SH-SY5Y (cell line): ENCODE data around the gene RAP1GAP.

Source experiments
- GATA2 ChIP-seq: IDR thresholded peaks from 2 replicates; pipeline ENCODE4 v1.6.1; 2011; ENCODE audit warnings: mild to moderate bottlenecking, low read depth, low read length
- GATA3 ChIP-seq: IDR thresholded peaks from 2 replicates; pipeline ENCODE4 v1.6.1; 2011; ENCODE audit warnings: low read depth, mild to moderate bottlenecking, low read length, moderate library complexity

Gene RAP1GAP

DNA sequence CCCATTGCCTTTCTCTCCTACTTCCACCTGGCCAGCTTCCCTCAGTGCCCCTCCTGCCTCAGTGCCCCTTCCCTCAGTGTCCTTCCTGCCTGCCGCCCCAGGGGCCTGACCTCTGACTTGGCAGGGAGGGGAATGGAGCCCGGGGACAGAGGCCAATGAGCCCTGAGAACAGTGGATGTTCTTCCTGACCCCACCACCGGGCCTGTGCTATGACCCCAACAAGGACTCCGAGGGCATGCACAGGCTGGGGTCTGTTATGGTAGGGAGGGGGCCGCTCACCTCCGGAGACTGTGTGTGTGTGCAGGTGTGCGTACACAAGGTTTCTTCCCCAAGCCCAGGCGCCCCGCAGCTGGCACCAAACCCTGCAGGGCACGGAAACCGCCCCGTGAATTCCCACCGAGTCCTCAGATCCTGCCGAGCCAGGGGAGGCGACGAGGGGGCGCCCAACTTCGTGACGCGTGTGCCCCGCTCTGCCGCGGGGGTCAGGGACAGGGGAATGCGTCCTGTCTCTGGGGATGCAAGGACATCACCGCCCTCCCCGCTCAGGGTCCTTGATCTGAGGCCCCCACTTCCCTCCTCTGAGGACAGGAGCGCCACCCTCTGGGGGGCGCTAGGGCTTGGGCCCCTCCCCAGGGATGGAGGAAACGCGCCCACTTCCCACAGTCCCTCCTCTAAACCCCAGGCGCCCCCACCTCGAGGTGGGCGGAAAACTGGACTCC is 766 bp downstream of the RAP1GAP start:
- TF ChIP-seq GATA3 (no peak), GATA2 (no peak)

DNA sequence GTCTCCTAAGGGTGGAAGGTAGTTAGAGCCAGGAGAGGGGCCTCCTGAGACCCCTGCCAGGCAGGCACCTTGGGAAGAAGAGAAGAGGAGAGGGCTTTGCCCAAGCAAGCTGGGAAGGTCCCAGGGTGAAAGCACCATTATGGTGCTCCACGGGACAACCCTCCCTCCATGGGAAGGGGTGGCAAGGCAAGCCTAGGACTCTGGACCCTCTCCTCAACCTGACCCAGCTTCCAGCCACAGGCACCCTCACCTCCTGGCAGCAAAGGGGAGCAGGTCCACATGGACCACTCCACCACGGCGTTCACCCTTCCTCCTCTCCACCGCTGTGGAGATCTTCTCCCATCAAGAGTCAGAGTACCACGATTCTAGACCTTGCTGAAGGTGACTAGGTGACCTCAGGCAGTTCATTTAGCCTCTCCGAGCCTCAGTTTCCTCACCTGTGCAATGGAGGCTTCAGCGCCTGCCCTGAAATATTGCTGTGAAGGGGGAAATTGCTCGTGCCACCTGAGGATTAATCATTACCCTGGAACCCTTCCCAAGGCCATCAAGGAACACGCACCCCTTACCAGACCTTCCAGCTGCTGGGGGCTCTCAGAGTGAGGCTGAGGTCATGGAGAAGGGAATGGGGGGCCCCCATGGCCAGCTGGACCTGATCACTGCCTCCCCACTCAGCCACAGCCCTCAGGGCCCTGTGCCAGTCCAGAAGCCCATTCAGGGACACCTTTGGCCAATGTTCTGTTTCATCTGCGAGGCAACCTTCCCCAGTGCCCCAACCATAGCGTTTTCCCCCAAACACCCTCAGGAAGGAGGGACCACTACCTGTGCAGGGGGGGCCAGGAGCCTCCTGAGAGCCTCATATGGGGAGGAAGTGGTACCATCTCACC is 1.6 kb downstream of the RAP1GAP start:
- TF ChIP-seq GATA3 (no peak), GATA2 (no peak)

GRCh38 chr1:21666576-21667320 is 2.4 kb downstream of the RAP1GAP start:
- TF ChIP-seq GATA3 = no peak
- TF ChIP-seq GATA2 = no peak

GRCh38 chr1:21665711-21666575 is 3.2 kb downstream of the RAP1GAP start:
- no peak for TF ChIP-seq GATA2
- no peak for TF ChIP-seq GATA3

DNA sequence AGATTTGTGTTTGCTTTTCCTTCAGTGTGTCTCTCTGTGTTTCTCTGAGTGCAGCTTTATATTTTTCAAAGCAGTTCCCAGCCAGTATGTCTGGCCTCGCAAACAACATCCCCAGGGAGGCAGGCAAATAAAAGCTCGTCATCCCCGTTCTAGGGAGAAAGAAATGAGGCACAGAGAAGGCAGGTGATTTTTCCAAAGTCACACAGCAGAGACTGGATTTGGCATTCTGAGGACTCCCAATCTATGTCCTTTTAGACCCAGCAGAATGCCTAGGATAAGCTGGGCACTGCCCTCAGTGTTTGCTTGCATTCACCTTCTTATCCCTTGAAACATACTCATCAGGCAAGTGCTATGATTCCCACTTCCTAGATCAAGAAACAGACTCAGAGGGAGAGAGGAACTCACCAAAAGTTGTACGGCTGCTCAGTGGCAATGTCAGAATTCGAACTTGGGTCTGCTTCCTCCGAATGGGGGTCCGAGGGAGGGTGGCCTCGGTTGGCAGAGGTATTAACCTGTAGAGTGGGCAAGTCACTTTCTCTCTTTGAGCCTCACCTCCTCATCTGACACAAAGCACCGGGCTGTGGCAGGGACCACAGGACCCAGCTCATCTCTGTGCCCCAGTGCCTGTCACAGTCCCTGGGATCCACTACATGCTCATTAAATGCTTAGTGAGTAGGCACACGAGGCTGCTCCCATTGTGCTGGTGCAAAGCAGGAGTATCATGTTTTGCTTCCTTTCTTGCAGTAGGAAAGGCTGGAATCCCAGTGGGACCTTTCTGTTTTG is 4.2 kb downstream of the RAP1GAP start:
- TF ChIP-seq GATA2 (no peak), GATA3 (no peak)

DNA sequence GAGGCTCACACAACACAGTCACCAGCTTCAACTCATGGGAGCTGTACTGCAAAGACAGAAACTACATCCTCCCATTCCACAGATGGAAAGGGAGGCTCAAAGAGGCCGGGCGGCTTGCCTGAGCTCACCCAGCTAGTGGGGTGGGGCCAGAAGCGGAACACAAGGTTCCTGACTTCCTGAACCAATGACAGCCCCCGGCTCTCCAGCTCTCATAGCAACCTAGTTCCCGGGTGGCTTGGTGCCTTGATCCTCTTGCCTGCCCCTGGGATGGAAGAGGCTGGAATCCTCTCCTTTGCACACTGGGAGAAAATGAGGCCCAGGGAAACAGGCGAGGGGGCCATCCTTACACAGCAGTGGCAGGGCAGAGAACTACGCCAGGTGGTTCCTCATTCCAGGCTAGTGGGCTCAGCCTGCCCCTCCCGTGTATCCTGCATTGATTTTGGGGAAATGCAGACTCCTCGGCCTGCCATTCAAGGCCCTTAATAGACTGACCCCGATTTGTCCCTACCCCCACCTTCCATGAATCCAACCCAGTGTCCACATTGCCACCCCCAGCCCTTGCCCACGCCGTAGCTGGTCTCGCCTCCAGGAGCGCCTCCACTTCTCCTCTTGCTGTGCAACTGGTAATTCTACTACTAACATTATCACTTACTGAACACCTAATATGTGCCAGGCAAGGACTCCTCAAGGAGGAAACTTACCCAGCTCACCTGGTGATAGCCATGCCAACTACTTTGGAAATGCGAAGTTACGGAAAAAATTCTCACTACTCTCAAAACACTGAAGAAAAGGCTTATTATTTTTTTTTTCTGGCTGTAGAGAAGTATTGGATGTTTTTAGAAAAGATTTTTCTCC is 5.0 kb downstream of the RAP1GAP start:
- TF ChIP-seq GATA3 (no peak), GATA2 (no peak)

DNA sequence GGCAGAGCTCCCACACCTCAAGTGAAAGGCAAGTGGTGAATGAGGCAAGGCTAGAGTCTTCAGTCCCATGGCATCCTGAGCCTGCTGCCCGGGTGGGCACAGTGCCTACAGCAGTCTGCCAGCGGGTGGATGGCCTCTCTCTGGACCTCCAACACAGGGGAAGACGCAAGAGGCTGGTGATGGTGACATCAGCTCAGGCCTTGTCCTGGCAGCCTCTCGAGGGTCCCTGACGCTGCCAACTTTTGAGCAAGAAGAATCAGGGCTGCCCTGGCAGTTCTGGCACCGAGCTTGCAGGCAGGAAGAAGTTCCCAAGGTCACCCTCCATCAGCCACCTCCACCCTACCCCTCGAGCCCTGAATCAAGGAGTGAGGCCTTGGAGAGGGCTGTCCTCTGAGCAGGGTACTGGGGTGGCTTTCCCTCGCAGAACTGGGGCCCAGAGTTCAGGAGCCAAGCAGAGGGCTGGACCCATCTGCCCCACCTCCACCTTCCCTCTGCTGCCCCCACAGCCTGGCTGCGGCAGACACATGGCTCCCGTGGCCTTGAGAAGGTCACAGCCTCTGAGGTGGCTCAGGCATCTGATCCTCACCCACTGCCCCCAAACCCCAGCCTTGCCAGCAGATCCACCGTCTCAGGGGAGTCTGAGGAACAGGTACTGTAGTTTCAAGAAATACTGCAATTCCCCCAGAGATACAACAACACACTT is 5.8 kb downstream of the RAP1GAP start:
- TF ChIP-seq GATA3 (no peak), GATA2 (no peak)

DNA sequence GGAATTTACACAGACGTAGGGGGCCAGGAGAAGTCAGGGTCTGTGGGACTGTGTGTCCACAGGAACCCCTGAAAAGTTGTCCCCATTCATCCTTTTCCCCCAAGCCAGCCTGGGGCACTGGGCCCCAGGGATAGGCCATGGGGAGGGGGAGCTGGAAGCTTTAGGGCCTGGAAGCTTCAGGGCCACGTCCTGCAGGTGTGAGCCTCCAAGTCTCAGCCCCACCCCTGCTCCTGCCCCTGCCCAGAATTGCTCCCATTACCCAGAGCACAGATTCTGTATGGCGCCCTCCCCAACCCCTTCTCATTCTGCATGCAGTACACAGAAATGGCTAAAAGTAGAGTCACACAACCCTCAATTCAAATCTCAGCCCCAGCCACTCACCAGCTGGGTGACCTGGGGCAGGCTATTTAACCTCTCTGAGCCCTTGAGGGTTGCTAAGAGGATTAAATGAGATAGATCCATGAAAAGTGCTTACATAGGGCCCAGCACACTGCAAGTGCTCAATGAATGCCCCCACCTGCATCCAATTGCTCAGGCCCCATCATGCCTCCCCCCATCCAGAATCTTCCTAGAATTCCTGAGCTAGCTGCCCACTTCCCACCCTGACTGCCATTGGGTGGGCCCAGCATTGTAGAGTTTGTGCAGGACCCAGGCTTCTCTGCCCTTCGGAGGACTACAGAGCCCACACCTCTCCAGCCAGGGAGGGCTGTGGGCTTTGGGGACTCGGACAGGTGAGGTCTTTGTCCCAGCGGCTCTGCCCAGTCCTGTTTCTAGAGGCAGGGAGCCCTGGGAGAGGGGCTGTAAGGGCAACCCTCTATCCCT is 6.5 kb downstream of the RAP1GAP start:
- TF ChIP-seq GATA3 = no peak
- TF ChIP-seq GATA2 = no peak

DNA sequence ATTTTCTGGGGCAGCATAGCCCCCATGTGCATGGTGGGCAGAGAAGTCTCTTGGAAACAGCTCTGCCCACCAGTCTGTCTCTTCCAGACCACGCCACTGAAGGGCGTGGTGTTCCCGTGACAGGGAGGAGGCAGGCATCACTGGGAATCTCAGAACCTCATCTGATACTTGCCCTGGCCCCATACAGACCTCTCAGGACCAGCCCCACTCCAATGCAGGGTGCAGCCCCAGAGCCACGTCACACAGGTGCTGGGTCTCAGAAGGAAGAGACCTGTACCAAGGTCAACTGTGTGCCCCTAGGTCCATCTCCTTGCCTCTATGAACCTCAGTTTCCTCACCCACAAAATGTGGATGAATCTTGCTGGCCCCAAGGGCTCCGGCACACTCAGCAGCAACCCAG is 7.3 kb downstream of the RAP1GAP start:
- TF ChIP-seq GATA3 (no peak), GATA2 (no peak)

GRCh38 chr1:21659924-21660326 is 9.2 kb downstream of the RAP1GAP start:
- TF ChIP-seq GATA3 (no peak), GATA2 (no peak)
